ENCODE results near the gene ROR2. TPM values are rescaled to one million over a fixed set of nuclear protein-coding genes. Genes with fewer than 3 reads are reported as not detected.
"Not testable (repeated sequence)": the region's sequence is repeated elsewhere in the genome, so short reads cannot be mapped to it uniquely, and the experiment has no call there.

ROR2 gene
- total RNA-seq, 2 donors from 2014 or later: 4.0 to 5.4 TPM

- ATAC-seq: no peak
- Histone ChIP-seq H3K27me3 (no peaks in the 10 kb centered on the region), H3K9me3 (no peaks in the 10 kb centered on the region), H3K36me3 (replicated peaks in 1 of 2; ENCODE audit: insufficient read depth in 1 of 2, low read depth in 2 of 2) (no peaks in the 10 kb centered on the region), H3K4me3 (no peak overlapping the region), H3K4me1 (no peaks in the 10 kb centered on the region), H3K27ac (no peak overlapping the region)
- TF ChIP-seq POLR2A (IDR thresholded peaks at IDR 0.05) (no peak), CTCF (IDR thresholded peaks at IDR 0.05) (no peak)
- 79 to 81% methylated on average over 2 of the region's 2 CpGs for WGBS, 2 donors
- intact Hi-C loops (cut with DNase I): no loop called here
- DNase-seq: no peak
These were observed 36.9 kb downstream of the ROR2 start for GRCh38 chr9:91913096-91913495.

- no peaks in the 10 kb centered on the region for H3K9me3 ChIP-seq
- no peak overlapping the region for H3K4me3 ChIP-seq
- H3K36me3 ChIP-seq (replicated peaks in 1 of 2; ENCODE audit: insufficient read depth in 1 of 2, low read depth in 2 of 2): no peaks in the 10 kb centered on the region
- H3K27ac ChIP-seq: no peak overlapping the region
- intact Hi-C loops (cut with DNase I): no loop called here
- H3K4me1 ChIP-seq: no peaks in the 10 kb centered on the region
- no peak for DNase-seq
- no peaks in the 10 kb centered on the region for H3K27me3 ChIP-seq
- TF ChIP-seq POLR2A (IDR thresholded peaks at IDR 0.05) (no peak), CTCF (IDR thresholded peaks at IDR 0.05) (no peak)
- ATAC-seq: no peak
- 45 to 67% methylated on average over 2 of the region's 2 CpGs for WGBS, 2 donors
These were observed 38.4 kb downstream of the ROR2 start for GRCh38 chr9:91911657-91912056.

GRCh38 chr9:91909256-91909655 is 40.8 kb downstream of the ROR2 start:
- WGBS, 2 donors: 81 to 92% methylated on average over 3 of the region's 3 CpGs
- ATAC-seq; H3K4me3 ChIP-seq; H3K36me3 ChIP-seq (replicated peaks in 1 of 2; ENCODE audit: insufficient read depth in 1 of 2, low read depth in 2 of 2); H3K27ac ChIP-seq; H3K4me1 ChIP-seq; DNase-seq; H3K9me3 ChIP-seq; intact Hi-C loops (cut with DNase I); H3K27me3 ChIP-seq: not testable (repeated sequence)

- Histone ChIP-seq H3K9me3 (no peaks in the 10 kb centered on the region), H3K27ac (no peak overlapping the region)
- WGBS, 2 donors: 66 to 94% methylated on average over 4 of the region's 4 CpGs
These were observed 41.3 kb downstream of the ROR2 start for GRCh38 chr9:91908746-91909145.

GRCh38 chr9:91908293-91908623 is 41.8 kb downstream of the ROR2 start:
- 66 to 77% methylated on average over 2 of the region's 2 CpGs for WGBS, 2 donors
- Histone ChIP-seq H3K4me1 (peaks cover 4% of the 10 kb centered on the region), H3K9me3 (no peaks in the 10 kb centered on the region), H3K27ac (no peak overlapping the region), H3K4me3 (no peak overlapping the region), H3K36me3 (replicated peaks in 1 of 2; ENCODE audit: insufficient read depth in 1 of 2, low read depth in 2 of 2) (no peaks in the 10 kb centered on the region), H3K27me3 (no peaks in the 10 kb centered on the region)
- no peak for DNase-seq
- no peak for ATAC-seq
- TF ChIP-seq CTCF (IDR thresholded peaks at IDR 0.05): no peak
- no peak for TF ChIP-seq POLR2A (IDR thresholded peaks at IDR 0.05)
- intact Hi-C loops (cut with DNase I): no loop called here

More at GRCh38 chr9:91908746-91909145, 41.3 kb downstream of the ROR2 start:
- no peak overlapping the region for H3K4me3 ChIP-seq
- ATAC-seq (no peak), DNase-seq (no peak)
- no peaks in the 10 kb centered on the region for H3K36me3 ChIP-seq (replicated peaks in 1 of 2; ENCODE audit: insufficient read depth in 1 of 2, low read depth in 2 of 2)
- H3K4me1 ChIP-seq: no peaks in the 10 kb centered on the region
- intact Hi-C loops (cut with DNase I): no loop called here
- TF ChIP-seq POLR2A (IDR thresholded peaks at IDR 0.05) (no peak), CTCF (IDR thresholded peaks at IDR 0.05) (no peak)
- no peaks in the 10 kb centered on the region for H3K27me3 ChIP-seq
